Stimulated activated CD4-positive, alpha-beta T cell treated with anti-CD3 and anti-CD28 coated beads, TNF-alpha, amount 100 ng/mL, for 24 hours (primary cell): ENCODE results near the gene ICAM1.

Experiments
- DNase-seq, 3 experiments: peaks; one replicate each; pipeline ENCODE4 v3.0.0-alpha.2; 2020; ENCODE audit warnings: low read depth in 3 of 3

The ICAM1 gene

DNA sequence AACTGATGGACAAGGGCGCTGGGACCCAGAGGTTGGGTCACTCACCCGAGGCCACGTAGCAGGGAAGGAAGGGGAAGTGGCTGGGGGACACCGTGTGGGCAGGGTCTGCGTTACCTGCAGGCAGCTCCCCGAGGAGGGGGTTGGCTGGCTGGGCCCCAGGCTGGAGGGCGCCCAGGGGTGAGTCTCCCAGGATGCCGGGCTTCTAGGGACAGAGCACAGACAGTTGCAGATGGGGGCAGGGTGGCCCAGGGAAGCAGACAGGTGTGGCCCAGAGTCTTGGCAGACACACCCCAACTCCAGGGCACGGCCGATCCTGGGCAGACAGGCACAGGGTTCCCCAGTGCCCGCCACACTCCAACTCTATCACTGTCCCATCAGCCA, 50.5 kb downstream of the ICAM1 start:
- DNase-seq = no peak

DNA sequence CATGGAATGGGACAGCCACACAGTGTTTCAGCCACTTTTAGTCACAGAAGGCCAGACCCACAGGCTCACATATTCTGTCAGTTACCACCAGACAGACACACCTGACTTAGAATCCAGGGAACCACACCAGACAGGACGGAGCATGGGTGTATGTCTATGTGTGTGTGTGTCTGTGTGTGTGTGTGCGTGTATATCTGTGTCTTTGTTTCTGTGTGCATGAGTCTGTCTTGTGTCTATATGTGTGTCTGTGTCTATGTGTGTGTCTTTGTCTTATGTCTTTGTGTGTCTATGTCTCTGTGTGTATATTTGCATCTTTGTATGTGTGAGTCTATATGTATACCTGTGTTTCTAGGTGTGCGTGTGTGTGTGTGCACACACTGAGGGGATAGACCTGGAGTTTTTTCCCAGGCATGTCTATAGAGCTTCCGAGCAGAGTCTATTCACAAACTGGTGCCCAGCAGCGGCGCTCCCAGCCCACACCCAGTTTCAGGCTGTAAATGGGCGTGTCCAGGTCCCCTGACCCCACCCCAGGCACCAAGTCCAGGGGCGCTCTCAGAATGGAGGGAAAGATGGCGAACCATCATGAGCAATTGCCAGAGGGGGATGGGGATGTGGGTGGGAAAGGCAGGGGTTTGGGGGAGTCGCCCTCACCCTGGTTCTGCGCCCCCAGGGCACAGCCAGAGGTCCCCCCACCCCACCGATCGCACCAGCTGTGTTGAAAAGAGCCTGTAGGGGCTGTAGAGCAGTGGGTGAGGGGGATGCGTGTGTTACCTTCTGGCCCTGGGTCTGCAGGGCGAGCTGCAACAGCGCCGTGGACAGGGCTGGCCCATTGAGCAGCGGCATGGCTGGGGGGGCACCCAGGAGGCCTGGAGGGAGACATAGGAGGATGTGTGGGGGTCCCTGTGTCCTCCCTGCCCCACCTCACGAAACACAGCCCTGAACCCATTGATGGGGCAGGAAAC, 51.2 kb downstream of the ICAM1 start:
- DNase-seq = no peak

DNA sequence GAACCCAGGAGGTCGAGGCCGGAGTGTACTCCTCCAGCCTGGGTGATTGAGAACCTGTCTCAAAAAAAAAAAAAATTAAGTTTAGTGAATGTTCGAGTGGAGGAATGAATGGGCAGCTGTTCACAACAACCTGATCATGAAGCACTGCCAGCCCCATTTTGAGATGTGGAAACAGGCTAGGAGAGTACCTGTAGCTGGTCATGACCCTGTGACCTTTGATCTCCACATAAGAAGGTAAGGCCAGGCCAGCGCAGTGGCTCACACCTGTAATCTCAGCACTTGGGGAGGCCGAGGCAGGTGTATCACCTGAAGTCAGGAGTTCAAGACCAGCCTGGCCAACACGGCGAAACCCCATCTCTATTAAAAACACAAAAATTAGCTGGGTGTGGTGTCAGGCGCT, 54.8 kb downstream of the ICAM1 start:
- DNase-seq = no peak

DNA sequence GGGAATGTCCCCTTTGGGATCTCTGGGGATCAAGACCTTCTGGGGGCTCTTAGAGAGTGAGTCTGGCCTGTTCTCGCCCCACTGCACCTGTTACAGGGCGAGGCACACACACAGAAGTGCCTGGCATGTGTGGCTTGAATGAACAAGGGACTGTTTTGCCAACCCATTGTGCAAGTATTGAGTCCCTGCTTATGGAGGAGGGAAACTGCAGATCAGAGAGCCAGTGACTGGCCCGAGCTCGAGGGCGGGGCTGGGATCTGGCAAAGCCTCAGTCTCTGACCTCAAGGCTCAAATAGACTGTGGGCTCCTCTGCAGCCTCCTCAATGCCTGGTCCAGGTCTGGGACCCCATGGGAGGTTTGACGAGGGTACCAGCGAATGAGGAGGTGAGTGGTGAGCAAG, 56.9 kb downstream of the ICAM1 start:
- no peak for DNase-seq

DNA sequence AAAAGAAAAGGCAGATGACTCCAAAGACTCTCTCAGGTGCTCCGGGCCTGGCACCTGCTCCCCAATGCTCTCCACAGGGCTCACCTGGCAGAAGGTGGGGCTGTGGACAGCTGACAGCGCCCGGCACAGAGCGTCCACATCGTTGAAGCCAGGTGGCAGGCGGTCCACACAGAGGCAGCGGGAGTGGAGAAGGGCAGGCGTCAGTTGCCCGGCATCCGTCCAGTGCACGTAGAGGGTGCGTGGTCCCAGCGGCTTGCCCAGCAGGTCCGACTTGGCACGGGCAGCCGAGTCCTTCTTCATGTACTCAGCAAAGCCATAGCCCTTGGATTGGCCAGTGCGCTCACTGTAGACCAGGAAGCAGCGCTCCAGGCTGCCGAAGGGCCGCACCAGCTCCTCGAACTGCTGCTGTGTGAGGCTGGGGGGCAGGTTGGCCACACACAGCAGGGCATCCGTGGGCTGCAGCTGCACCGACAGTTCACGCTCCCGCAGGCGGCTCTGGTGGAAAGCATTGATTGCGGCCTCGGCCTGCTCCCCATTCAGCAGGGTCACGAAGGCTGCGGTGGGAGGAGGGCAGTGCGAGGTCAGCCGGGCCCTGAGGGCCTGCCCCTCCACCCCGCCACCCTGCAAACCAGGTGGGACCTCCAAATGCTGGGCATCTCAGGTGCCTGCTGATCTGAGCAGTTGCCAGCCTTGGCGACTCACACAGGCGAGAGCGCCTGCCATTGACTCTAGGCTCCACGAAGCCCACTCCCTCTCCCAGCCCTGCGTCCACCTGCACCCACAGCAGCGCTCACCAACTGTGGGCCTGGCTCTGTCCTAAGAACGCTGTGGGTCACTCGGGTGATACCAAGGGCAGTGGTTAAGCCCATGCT, 57.9 kb downstream of the ICAM1 start:
- DNase-seq = no peak

DNA sequence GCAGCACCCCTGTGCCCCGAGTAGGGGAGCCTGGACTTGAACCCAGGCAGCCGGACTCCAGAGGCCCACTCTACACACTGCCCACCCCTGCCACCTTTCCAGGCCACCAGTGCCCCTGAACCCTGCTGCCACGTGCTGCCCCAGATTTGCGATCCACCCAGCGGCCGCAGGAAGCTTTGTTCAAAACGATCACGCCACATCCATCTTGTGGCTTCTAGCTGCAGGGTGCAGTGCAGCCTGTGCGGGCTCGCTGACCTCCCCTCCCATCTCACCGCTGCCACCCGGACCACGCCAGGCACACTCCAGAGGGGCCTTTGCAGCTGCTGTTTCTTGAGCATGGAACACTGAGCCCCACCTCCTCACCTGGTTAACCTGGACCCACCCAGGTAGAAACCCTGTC, 58.6 kb downstream of the ICAM1 start:
- no peak for DNase-seq

DNA sequence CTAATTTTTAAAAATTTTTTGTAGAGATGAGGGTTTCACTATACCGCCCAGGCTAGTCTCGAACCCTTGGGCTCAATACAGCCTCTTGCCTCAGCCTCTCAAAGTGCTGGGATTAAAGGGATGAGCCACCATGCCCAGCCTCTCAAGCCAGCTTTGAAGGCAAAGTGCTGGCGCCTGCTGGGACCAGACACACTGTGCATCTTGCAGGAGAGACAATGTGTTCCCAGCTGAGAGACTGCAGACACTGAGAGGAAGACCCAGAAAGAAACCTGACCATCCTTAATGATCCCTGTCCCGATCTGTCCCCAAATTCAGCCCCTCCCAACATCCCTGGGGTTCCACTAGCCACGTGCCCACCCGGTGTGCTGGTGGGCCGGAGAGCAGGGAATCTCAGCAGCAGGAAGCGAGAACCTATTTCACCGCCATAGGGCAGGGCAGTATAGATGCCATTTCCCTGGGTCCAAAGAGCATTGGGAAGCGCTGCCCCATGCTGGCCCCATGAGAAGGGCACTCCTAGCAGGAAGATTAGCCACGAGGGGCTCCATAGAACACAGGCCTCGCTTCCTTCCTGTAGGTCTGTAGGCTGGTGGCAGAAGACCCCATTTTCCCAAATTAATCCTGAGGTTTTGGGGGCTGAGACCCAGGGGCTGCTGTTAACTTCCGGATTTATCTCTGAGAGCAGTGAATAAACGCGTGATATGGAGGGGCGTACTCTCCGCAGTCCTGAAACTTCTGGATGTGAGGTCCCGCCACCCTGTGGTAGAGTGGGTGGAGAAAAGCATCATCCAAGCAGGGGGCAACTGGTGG, 61.4 kb downstream of the ICAM1 start:
- no peak for DNase-seq

DNA sequence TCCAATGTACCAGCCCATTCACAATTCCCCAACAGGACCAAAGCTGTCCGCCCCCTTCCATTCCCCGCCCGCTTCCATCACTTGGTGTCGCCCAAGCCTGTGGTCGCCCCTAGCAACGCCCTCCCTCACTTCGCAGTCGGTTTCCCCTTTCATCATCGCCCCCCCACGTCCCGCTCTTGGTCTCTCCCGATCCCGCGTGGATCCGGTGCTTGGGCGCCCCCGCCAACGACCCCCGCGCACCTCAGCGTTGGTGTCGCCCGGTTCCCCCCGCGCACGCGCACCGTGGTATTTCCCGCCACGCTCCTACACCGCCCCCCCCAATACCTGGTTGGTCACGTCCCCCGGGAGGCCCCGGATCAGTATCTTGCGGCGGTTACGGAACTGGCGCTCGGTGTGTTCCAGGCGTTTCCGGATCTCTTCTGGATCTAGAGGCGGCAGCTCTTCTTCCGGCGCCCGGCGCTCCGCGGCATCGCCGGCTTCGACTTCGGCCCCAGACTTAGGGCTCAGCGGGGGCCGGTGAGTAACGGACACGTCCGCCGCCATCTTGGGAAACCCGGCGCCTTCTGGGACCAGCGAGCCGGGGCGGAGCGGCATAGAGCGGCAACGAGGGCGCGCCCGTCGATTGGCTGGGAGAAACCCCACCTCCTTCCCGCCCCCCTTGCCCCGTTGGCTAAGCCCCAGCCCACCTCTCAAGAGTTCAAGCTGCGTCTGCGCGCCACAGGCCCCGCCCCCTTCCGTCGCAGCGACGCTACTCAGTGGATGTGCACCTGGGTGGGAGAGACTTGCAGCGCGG, 62.2 kb downstream of the ICAM1 start, which contains the start of gene RAVER1:
TSS of gene RAVER1 (minus strand) at position 565 of the 793 bp plus-strand sequence. CDS start at position 543, 22 bp downstream.
- peak; percentile 95 to 99 (median 97) for DNase-seq

DNA sequence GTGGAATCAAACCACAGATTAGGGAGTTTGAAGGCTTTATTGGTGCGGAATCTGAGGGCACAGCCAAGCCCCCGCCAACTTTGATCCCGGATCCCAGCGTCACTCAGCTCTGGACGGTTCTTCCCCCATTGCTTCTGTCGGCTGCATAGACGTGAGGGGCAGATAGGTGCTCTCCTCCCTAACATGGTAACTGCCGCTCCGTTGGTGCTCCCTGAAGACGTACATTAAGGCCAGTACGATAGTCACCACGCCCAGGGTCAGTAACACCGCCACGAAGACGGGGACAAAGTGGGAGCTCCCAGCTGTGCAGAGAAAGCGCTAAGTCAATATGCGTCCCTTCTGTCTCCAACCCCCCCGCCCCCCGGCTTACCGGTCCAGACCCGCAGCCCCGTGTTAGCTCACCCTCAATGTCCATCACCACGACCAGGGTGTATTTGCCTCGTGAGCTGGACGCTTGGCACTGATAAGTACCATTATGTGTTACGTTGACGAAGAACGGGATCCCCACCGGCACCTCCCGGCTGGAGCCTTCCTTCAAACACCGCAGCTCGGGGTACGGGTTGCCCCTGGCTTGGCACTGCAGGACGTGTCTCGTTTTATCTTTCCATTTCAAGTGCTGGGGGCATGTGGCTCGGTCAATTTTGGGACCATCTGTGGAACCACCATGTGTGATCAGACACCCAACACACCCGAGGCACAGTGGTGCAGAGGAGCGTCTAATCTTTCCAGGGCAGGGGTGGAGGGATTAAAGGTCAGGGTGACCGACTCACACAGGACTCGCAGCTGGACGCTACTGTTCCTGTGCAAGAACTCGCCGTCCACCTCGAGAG, 63.1 kb downstream of the ICAM1 start:
- DNase-seq = no peak

DNA sequence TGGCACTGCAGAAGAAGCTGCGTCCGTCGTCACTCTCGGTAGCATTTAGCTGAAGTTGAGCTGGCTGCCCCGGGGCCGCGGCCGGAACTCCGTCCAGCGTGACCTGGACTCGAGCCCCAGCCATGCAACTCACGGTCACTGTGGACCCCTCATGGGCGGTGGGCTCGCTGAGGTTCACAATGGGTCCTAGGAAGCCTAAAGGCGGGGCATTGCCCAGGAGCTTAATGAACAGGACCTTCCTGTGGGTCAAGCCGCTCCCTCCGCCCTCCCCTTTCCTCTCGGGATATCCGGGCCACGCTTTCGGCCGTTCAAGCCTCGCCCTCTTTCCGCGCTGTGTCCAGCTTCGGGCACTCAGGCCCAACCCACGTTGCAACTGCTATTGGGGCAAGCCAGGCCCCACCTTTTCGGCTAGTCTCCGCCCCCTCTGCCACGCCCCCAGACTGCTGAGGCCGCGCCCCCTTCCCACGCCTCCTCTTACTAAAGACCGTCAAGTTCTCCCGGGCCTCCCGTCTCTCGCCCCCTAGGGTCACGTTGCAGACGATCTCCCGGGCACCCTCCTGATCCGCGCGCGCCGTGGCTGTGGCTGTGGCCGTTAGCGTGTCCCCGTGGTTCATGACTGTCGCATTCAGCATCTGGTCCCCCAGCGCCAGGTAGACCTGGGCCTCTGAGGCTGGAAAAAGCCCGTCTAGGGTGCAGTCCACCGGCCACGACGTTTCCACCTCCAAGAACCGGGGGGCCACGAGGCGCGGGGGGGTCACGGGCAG, 63.9 kb downstream of the ICAM1 start:
- peak in 2 of 3 experiments; percentile 36 to 68 for DNase-seq

DNA sequence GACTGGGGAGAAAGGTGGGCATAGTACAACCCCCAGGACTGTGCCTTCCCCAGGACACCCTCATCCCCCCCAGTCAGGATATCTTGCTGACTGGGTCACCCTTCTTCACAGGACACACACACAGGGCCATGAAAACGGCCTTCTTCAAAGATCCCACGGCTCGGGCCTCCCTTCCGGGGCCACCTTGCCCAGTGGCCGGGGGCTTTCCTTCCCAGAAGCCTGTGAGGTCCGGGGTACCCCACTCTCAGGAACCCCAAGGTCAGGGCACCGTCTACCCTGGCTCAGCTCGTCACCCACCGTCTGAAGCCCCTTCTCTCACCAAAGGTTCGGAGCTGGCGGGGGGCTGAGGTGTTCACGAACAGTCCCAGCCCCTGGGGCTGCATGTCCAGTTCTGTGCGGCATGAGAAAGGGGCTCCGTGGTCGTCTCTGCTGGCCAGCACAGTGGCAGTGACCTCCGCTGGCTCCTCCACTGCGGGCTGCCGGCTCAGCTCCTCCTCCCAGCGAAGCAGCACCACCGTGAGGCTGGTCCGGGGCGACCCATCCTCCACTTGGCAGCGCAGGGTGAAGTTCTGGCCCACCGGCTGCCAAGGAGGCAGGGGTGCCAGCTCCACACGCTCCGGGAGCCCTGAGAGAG, 64.5 kb downstream of the ICAM1 start:
- no peak for DNase-seq
